Esophagus squamous epithelium (tissue), 4 donors: ENCODE data around the gene MMP2.

Experiments used
- POLR2A ChIP-seq, 4 donors: fragments of 450-650 bp; IDR thresholded peaks; one replicate each; pipeline ENCODE4 v1.6.1; 2017; ENCODE audit warnings: antibody characterized with exemption in 4 of 4, mild to moderate bottlenecking in 4 of 4, moderate library complexity in 3 of 4
- TF ChIP-seq, protein P1 (sequence below), 6 experiments: fragments of 450-650 bp in 4 of 6; fragments of 200-600 bp in 2 of 6; sonication (generic) in 2 of 6; IDR thresholded peaks; one replicate each; pipeline ENCODE4 v1.5.1; 2016 to 2019; ENCODE audit warnings: antibody characterized with exemption in 6 of 6, mild to moderate bottlenecking in 4 of 6, moderate library complexity in 4 of 6

GRCh38 chr16:55433030-55433429, 46.0 kb upstream of the MMP2 start:
- TF ChIP-seq, protein P1, sequence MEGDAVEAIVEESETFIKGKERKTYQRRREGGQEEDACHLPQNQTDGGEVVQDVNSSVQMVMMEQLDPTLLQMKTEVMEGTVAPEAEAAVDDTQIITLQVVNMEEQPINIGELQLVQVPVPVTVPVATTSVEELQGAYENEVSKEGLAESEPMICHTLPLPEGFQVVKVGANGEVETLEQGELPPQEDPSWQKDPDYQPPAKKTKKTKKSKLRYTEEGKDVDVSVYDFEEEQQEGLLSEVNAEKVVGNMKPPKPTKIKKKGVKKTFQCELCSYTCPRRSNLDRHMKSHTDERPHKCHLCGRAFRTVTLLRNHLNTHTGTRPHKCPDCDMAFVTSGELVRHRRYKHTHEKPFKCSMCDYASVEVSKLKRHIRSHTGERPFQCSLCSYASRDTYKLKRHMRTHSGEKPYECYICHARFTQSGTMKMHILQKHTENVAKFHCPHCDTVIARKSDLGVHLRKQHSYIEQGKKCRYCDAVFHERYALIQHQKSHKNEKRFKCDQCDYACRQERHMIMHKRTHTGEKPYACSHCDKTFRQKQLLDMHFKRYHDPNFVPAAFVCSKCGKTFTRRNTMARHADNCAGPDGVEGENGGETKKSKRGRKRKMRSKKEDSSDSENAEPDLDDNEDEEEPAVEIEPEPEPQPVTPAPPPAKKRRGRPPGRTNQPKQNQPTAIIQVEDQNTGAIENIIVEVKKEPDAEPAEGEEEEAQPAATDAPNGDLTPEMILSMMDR (IDR thresholded peaks at IDR 0.05): no peak
- TF ChIP-seq POLR2A (IDR thresholded peaks at IDR 0.05): no peak
